Thoracic aorta (tissue), 2 donors: Measurements from ENCODE around the gene FJX1. TPM values are rescaled to one million over a fixed set of nuclear protein-coding genes. Genes with fewer than 3 reads are reported as not detected.

Experiments used
- ATAC-seq: fragments of 150-250 bp; one replicate; pipeline ENCODE4 v1.8.0; 2017; ENCODE audit warnings: low read depth; ENCODE audit not compliant: insufficient number of reproducible peaks, low FRiP score
- DNase-seq: peaks from one replicate; pipeline ENCODE4 v3.0.0-alpha.2; 2020; ENCODE audit warnings: low spot score
- H3K27ac ChIP-seq, 2 donors: fragments of 200-600 bp; sonication (generic); 1 replicate in 1 of 2; 2 replicates in 1 of 2; pipeline ENCODE4 v1.5.1; 2016; ENCODE audit warnings: mild to moderate bottlenecking in 2 of 2, moderate library complexity in 2 of 2
- H3K27me3 ChIP-seq: fragments of 200-600 bp; sonication (generic); replicated peaks from 2 replicates; pipeline ENCODE4 v1.6.0; 2016; ENCODE audit warnings: mild to moderate bottlenecking; ENCODE audit not compliant: insufficient read depth
- H3K36me3 ChIP-seq: fragments of 200-600 bp; sonication (generic); one replicate; pipeline ENCODE4 v1.5.1; 2016
- H3K4me1 ChIP-seq, 2 donors: fragments of 200-600 bp; sonication (generic); 1 replicate in 1 of 2; 2 replicates in 1 of 2; pipeline versions ENCODE4 v1.5.1 to v1.6.0; 2016; ENCODE audit warnings: low read depth in 2 of 2, mild to moderate bottlenecking in 1 of 2; ENCODE audit not compliant: control insufficient read depth in 1 of 2
- H3K4me3 ChIP-seq: fragments of 200-600 bp; sonication (generic); 2 replicates; pipeline ENCODE4 v1.5.1; 2016; ENCODE audit warnings: mild to moderate bottlenecking
- H3K9me3 ChIP-seq: fragments of 200-600 bp; sonication (generic); 2 replicates; pipeline ENCODE4 v1.5.1; 2016
- CTCF ChIP-seq: fragments of 200-600 bp; sonication (generic); IDR thresholded peaks from one replicate; pipeline ENCODE4 v1.5.1; 2019; ENCODE audit warnings: antibody characterized with exemption
- total RNA-seq, 2 donors: library from RNA; depleted of rRNA; stranded (reverse); fragments of >200 nt; gene quantifications; one replicate each; pipeline versions ENCODE4 v1.1.0 to v1.2.3, GENCODE V29; 2016

The FJX1 gene
- total RNA-seq, 2 donors from 2014 or later = 5.4 to 19.2 TPM

GRCh38 chr11:35611741-35612140 is 6.5 kb upstream of the FJX1 start:
- DNase-seq = no peak
- H3K4me1 ChIP-seq = no peaks in the 10 kb centered on the region
- no peaks in the 10 kb centered on the region for H3K9me3 ChIP-seq
- H3K27me3 ChIP-seq = no peaks in the 10 kb centered on the region
- no peak for TF ChIP-seq CTCF
- no peak overlapping the region for H3K27ac ChIP-seq
- no peak overlapping the region for H3K4me3 ChIP-seq
- no peak for ATAC-seq
- H3K36me3 ChIP-seq = no peaks in the 10 kb centered on the region

GRCh38 chr11:35614939-35615569 is 3.2 kb upstream of the FJX1 start:
- no peak for TF ChIP-seq CTCF
- ATAC-seq = no peak

GRCh38 chr11:35615921-35616900 is 2.0 kb upstream of the FJX1 start:
- ATAC-seq = peak; percentile 42
- no peaks in the 10 kb centered on the region for H3K36me3 ChIP-seq

More at GRCh38 chr11:35614939-35615569, 3.2 kb upstream of the FJX1 start:
- Histone ChIP-seq H3K4me1 (peaks cover 7 to 20% of the 10 kb centered on the region in 2 donors), H3K27ac (no peak overlapping the region), H3K36me3 (no peaks in the 10 kb centered on the region), H3K4me3 (no peak overlapping the region), H3K9me3 (no peaks in the 10 kb centered on the region), H3K27me3 (no peaks in the 10 kb centered on the region)
- DNase-seq = no peak

GRCh38 chr11:35617316-35617686 is 959 bp upstream of the FJX1 start:
- no peak for DNase-seq
- no peak overlapping the region for H3K27ac ChIP-seq
- no peaks in the 10 kb centered on the region for H3K9me3 ChIP-seq
- peak overlapping the region; percentile 76 for H3K4me3 ChIP-seq
- no peak for TF ChIP-seq CTCF
- H3K36me3 ChIP-seq = no peaks in the 10 kb centered on the region
- H3K4me1 ChIP-seq = peaks cover 10 to 24% of the 10 kb centered on the region in 2 donors
- ATAC-seq = no peak
- no peaks in the 10 kb centered on the region for H3K27me3 ChIP-seq

More at GRCh38 chr11:35615921-35616900, 2.0 kb upstream of the FJX1 start:
- DNase-seq = no peak
- H3K9me3 ChIP-seq = no peaks in the 10 kb centered on the region
- no peak overlapping the region for H3K27ac ChIP-seq
- peaks cover 10 to 24% of the 10 kb centered on the region in 2 donors for H3K4me1 ChIP-seq
- no peak overlapping the region for H3K4me3 ChIP-seq
- peak; percentile 77 for TF ChIP-seq CTCF
- no peaks in the 10 kb centered on the region for H3K27me3 ChIP-seq

GRCh38 chr11:35618497-35619115 is 346 bp downstream of the FJX1 start:
- no peaks in the 10 kb centered on the region for H3K36me3 ChIP-seq
- peak overlapping the region; percentile 76 for H3K4me3 ChIP-seq
- no peak for TF ChIP-seq CTCF
- H3K4me1 ChIP-seq = peaks cover 10 to 24% of the 10 kb centered on the region in 2 donors
- H3K27me3 ChIP-seq = no peaks in the 10 kb centered on the region
- no peak overlapping the region for H3K27ac ChIP-seq
- ATAC-seq (no peak), DNase-seq (no peak)
- H3K9me3 ChIP-seq = no peaks in the 10 kb centered on the region
